Gastroesophageal sphincter (tissue), 4 donors: ENCODE results near the gene USP25. TPM values are rescaled to one million over a fixed set of nuclear protein-coding genes. Genes with fewer than 3 reads are reported as not detected.

Experiments used
- ATAC-seq: fragments of 150-250 bp; one replicate; pipeline ENCODE4 v1.9.1; 2016; ENCODE audit warnings: mild to moderate bottlenecking, moderate library complexity
- H3K27ac ChIP-seq, 4 donors: fragments of 200-600 bp; sonication (generic) in 3 of 4; 1 replicate in 3 of 4; 2 replicates in 1 of 4; pipeline ENCODE4 v1.5.1; 2016 to 2019
- H3K27me3 ChIP-seq: fragments of 200-600 bp; sonication (generic); one replicate; pipeline ENCODE4 v1.5.1; 2019
- H3K36me3 ChIP-seq, 2 donors: fragments of 200-600 bp; sonication (generic); one replicate each; pipeline ENCODE4 v1.5.1; 2019; ENCODE audit warnings: control low read depth in 1 of 2
- H3K4me1 ChIP-seq, 3 donors: fragments of 200-600 bp; sonication (generic); 1 replicate in 2 of 3; 2 replicates in 1 of 3; pipeline ENCODE4 v1.5.1; 2016 to 2019; ENCODE audit warnings: control low read depth in 2 of 3
- H3K4me3 ChIP-seq, 2 donors: fragments of 200-600 bp; sonication (generic); one replicate each; pipeline ENCODE4 v1.5.1; 2019; ENCODE audit warnings: mild to moderate bottlenecking in 1 of 2, moderate library complexity in 1 of 2
- H3K9me3 ChIP-seq, 3 donors: fragments of 200-600 bp; sonication (generic); one replicate each; pipeline ENCODE4 v1.5.1; 2017 to 2019; ENCODE audit warnings: control low read depth in 2 of 3
- CTCF ChIP-seq, 4 experiments: fragments of 200-600 bp in 2 of 4; fragments of 450-650 bp in 2 of 4; sonication (generic) in 1 of 4; IDR thresholded peaks; one replicate each; pipeline ENCODE4 v1.5.1; 2017 to 2019; ENCODE audit warnings: antibody characterized with exemption in 4 of 4, mild to moderate bottlenecking in 2 of 4, moderate library complexity in 2 of 4
- EP300 ChIP-seq: sonication (generic); formaldehyde crosslinking; IDR thresholded peaks from one replicate; pipeline ENCODE4 v1.6.1; 2017; ENCODE audit warnings: antibody characterized with exemption, mild to moderate bottlenecking
- POLR2A ChIP-seq, 2 donors: fragments of 450-650 bp; IDR thresholded peaks; one replicate each; pipeline ENCODE4 v1.6.1; 2017; ENCODE audit warnings: antibody characterized with exemption in 2 of 2, mild to moderate bottlenecking in 2 of 2, moderate library complexity in 1 of 2
- POLR2AphosphoS5 ChIP-seq: sonication (generic); formaldehyde crosslinking; IDR thresholded peaks from one replicate; pipeline ENCODE4 v1.6.1; 2017; ENCODE audit warnings: antibody characterized with exemption
- WGBS, 2 donors: methylation state at CpG; one replicate each; pipeline ENCODE4 v1.1.5; 2018; ENCODE audit warnings: low coverage in 1 of 2; 5-methylcytosine and 5-hydroxymethylcytosine counted together
- total RNA-seq, 4 donors: library from RNA; depleted of rRNA; stranded (reverse); fragments of >200 nt; gene quantifications; one replicate each; pipeline ENCODE4 v1.1.0, GENCODE V29; 2016

Gene USP25
- total RNA-seq, 4 donors from 2014 or later = 51.2 to 77.3 (median 59.5) TPM

- WGBS, 2 donors = 80 to 81% methylated on average over 3 of the region's 3 CpGs
Observed at GRCh38 chr21:15687208-15687607, 42.6 kb upstream of the USP25 start.

GRCh38 chr21:15688016-15688415, 41.8 kb upstream of the USP25 start:
- H3K4me3 ChIP-seq = no peak overlapping the region
- 74 to 84% methylated on average over 3 of the region's 3 CpGs for WGBS, 2 donors
- no peak overlapping the region for H3K27ac ChIP-seq
- ATAC-seq = no peak
- H3K36me3 ChIP-seq = no peaks in the 10 kb centered on the region
- no peaks in the 10 kb centered on the region for H3K4me1 ChIP-seq
- no peaks in the 10 kb centered on the region for H3K27me3 ChIP-seq
- no peaks in the 10 kb centered on the region for H3K9me3 ChIP-seq
- TF ChIP-seq POLR2A (IDR thresholded peaks at IDR 0.05) (no peak), POLR2AphosphoS5 (no peak), EP300 (no peak), CTCF (IDR thresholded peaks at IDR 0.05) (no peak)

More at GRCh38 chr21:15687208-15687607, 42.6 kb upstream of the USP25 start:
- no peak overlapping the region for H3K27ac ChIP-seq
- no peaks in the 10 kb centered on the region for H3K4me1 ChIP-seq
- H3K9me3 ChIP-seq = no peaks in the 10 kb centered on the region
- H3K4me3 ChIP-seq = no peak overlapping the region
- no peaks in the 10 kb centered on the region for H3K36me3 ChIP-seq
- no peaks in the 10 kb centered on the region for H3K27me3 ChIP-seq
- TF ChIP-seq CTCF (IDR thresholded peaks at IDR 0.05) (no peak), EP300 (no peak), POLR2A (IDR thresholded peaks at IDR 0.05) (no peak), POLR2AphosphoS5 (no peak)
- ATAC-seq = no peak

DNA sequence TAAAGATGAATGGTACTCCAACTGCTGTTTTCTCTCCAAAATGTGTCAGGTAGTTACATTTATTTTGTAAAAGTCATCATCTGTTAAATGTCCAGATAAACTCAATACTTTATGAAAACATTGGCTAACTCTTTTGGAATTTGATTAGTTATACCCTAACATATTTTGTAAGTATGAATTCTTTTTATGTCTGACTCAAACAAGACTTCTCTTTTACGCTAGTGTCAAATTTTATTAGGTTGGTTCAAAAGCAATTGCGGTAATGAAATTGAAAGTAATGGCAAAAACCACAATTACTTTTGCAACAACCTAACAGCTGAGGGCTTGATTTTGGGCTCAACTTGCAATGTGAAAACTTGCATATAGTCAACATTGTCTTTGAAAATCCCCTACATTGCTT, 41.0 kb upstream of the USP25 start:
- ATAC-seq = no peak
- H3K27me3 ChIP-seq = no peaks in the 10 kb centered on the region
- 67 to 94% methylated on average over 2 of the region's 2 CpGs for WGBS, 2 donors
- H3K9me3 ChIP-seq = no peaks in the 10 kb centered on the region
- H3K36me3 ChIP-seq = no peaks in the 10 kb centered on the region
- no peak overlapping the region for H3K4me3 ChIP-seq
- no peak for TF ChIP-seq POLR2AphosphoS5
- no peak for TF ChIP-seq EP300
- no peak for TF ChIP-seq CTCF (IDR thresholded peaks at IDR 0.05)
- no peak for TF ChIP-seq POLR2A (IDR thresholded peaks at IDR 0.05)
- H3K27ac ChIP-seq = no peak overlapping the region
- no peaks in the 10 kb centered on the region for H3K4me1 ChIP-seq

- H3K36me3 ChIP-seq = no peaks in the 10 kb centered on the region
- H3K27me3 ChIP-seq = no peaks in the 10 kb centered on the region
- no peak overlapping the region for H3K27ac ChIP-seq
- H3K4me3 ChIP-seq = no peak overlapping the region
- TF ChIP-seq EP300 (no peak), POLR2AphosphoS5 (no peak), CTCF (IDR thresholded peaks at IDR 0.05) (no peak), POLR2A (IDR thresholded peaks at IDR 0.05) (no peak)
- H3K4me1 ChIP-seq = no peaks in the 10 kb centered on the region
- H3K9me3 ChIP-seq = no peaks in the 10 kb centered on the region
- WGBS, 2 donors = 75 to 86% methylated on average over 2 of the region's 2 CpGs
- ATAC-seq = no peak
Observed at GRCh38 chr21:15692711-15693110, 37.1 kb upstream of the USP25 start.

- H3K27me3 ChIP-seq = no peaks in the 10 kb centered on the region
- no peak overlapping the region for H3K27ac ChIP-seq
- WGBS, 2 donors = 64 to 67% methylated on average over 1 of the region's 1 CpG
- TF ChIP-seq EP300 (no peak), POLR2A (IDR thresholded peaks at IDR 0.05) (no peak), POLR2AphosphoS5 (no peak), CTCF (IDR thresholded peaks at IDR 0.05) (no peak)
- H3K4me3 ChIP-seq = no peak overlapping the region
- ATAC-seq = no peak
- no peaks in the 10 kb centered on the region for H3K9me3 ChIP-seq
- no peaks in the 10 kb centered on the region for H3K4me1 ChIP-seq
- no peaks in the 10 kb centered on the region for H3K36me3 ChIP-seq
Observed at GRCh38 chr21:15695241-15695640, 34.5 kb upstream of the USP25 start.
